ENCODE data around the gene HSPA9.

GRCh38 chr5:138565100-138565821 lies 9.9 kb downstream of the HSPA9 start:
- no peak for TF ChIP-seq CTCF (IDR thresholded peaks at IDR 0.05)
- no peak for TF ChIP-seq EZH2 (IDR thresholded peaks at IDR 0.05; ENCODE audit: borderline replicate concordance, insufficient read depth, low read depth, low read length, poor library complexity, severe bottlenecking)
